Endothelial cell of umbilical vein (primary cell): ENCODE results near the gene SPACA4. TPM values are rescaled to one million over a fixed set of nuclear protein-coding genes. Genes with fewer than 3 reads are reported as not detected.

ENCODE experiments used
- BruUV-seq: library from RNA; stranded (reverse); fragments of 400-500 nt; replicated peaks from 2 replicates; lab custom pipeline; 2021; lab: Mats Ljungman, UMichigan
- CTCF ChIA-PET: fragments of 300-600, 350-600 bp; sonication (Branson Sonifier 250); formaldehyde crosslinking; loops from one replicate; lab custom pipeline; 2021; ENCODE audit warnings: antibody characterized with exemption, inconsistent platforms; lab: Charles Lee
- POLR2A ChIA-PET: fragments of 300-600, 350-600 bp; sonication (Branson Sonifier 250); formaldehyde crosslinking; loops from one replicate; lab custom pipeline; 2021; ENCODE audit warnings: antibody characterized with exemption, inconsistent platforms; lab: Charles Lee
- DNase-seq: peaks from one replicate; pipeline ENCODE4 v3.0.0-alpha.2; 2011; ENCODE audit warnings: low read depth, low spot score
- FAIRE-seq: peaks from 2 replicates; lab custom pipeline; 2011; peaks lifted over from hg19 to GRCh38; lab: Jason Lieb, UNC
- H2AFZ ChIP-seq: 2 replicates; pipeline ENCODE4 v1.6.0; 2012; ENCODE audit warnings: low read depth, low read length, control low read depth, inconsistent platforms
- H3K27ac ChIP-seq: 2 replicates; pipeline ENCODE4 v1.5.1; 2011; ENCODE audit warnings: low read depth, mild to moderate bottlenecking, control low read depth, low read length, moderate library complexity; ENCODE audit not compliant: insufficient read depth
- H3K27me3 ChIP-seq, 2 experiments: 2 replicates each; pipeline versions ENCODE4 v1.6.0 to v1.6.1; 2011; ENCODE audit warnings: low read length in 2 of 2, mixed read lengths in 1 of 2; ENCODE audit not compliant: control insufficient read depth in 2 of 2, insufficient read depth in 2 of 2
- H3K36me3 ChIP-seq, 2 experiments: 2 replicates in 1 of 2; 3 replicates in 1 of 2; pipeline ENCODE4 v1.5.1; 2011; ENCODE audit warnings: low read length in 2 of 2, mild to moderate bottlenecking in 1 of 2, moderate library complexity in 1 of 2; ENCODE audit not compliant: control insufficient read depth in 2 of 2, insufficient read depth in 2 of 2; ENCODE audit errors: extremely low read depth in 1 of 2
- H3K4me1 ChIP-seq: 3 replicates; pipeline ENCODE4 v1.5.1; 2011; ENCODE audit warnings: mild to moderate bottlenecking, low read length; ENCODE audit not compliant: control insufficient read depth, insufficient read depth; ENCODE audit errors: extremely low read depth
- H3K4me2 ChIP-seq: 2 replicates; pipeline ENCODE4 v1.6.1; 2011; ENCODE audit warnings: low read length, control low read depth, mixed read lengths; ENCODE audit not compliant: insufficient read depth
- H3K4me3 ChIP-seq, 3 experiments: fragments of 200-600 bp in 1 of 3; sonication (generic), shearing (Covaris generic) in 1 of 3; replicated peaks in 1 of 3; 2 replicates each; pipeline ENCODE4 v1.5.1; 2011 to 2016; ENCODE audit warnings: control low read depth in 3 of 3, low read length in 3 of 3, mild to moderate bottlenecking in 2 of 3, inconsistent platforms in 1 of 3, low read depth in 1 of 3, moderate library complexity in 1 of 3; ENCODE audit not compliant: insufficient read depth in 1 of 3
- H3K79me2 ChIP-seq: 2 replicates; pipeline ENCODE4 v1.6.0; 2012; ENCODE audit warnings: low read length, inconsistent platforms; ENCODE audit not compliant: control insufficient read depth, insufficient read depth
- H3K9ac ChIP-seq: replicated peaks from 2 replicates; pipeline ENCODE3; 2011; ENCODE audit warnings: low read length, control low read depth; ENCODE audit not compliant: insufficient read depth; ENCODE audit errors: extremely low read depth
- H3K9me1 ChIP-seq: replicated peaks from 3 replicates; pipeline ENCODE4 v1.6.0; 2011; ENCODE audit warnings: mild to moderate bottlenecking, low read length; ENCODE audit not compliant: control insufficient read depth, insufficient read depth; ENCODE audit errors: extremely low read depth
- H3K9me3 ChIP-seq: replicated peaks from 2 replicates; pipeline ENCODE4 v1.5.1; 2012; ENCODE audit warnings: low read length, inconsistent platforms; ENCODE audit not compliant: control insufficient read depth, insufficient read depth
- H4K20me1 ChIP-seq: replicated peaks from 2 replicates; pipeline ENCODE3; 2011; ENCODE audit warnings: mild to moderate bottlenecking, low read length; ENCODE audit not compliant: control insufficient read depth, insufficient read depth; ENCODE audit errors: extremely low read depth
- CTCF ChIP-seq, 2 donors: IDR thresholded peaks; 1 replicate in 1 of 2; 2 replicates in 1 of 2; pipeline ENCODE4 v1.5.1; 2011; ENCODE audit warnings: low read length in 2 of 2, mild to moderate bottlenecking in 2 of 2, moderate library complexity in 2 of 2, control low read depth in 1 of 2, inconsistent platforms in 1 of 2, low read depth in 1 of 2; ENCODE audit not compliant: insufficient read depth in 1 of 2; ENCODE audit errors: extremely low read depth in 1 of 2
- EZH2 ChIP-seq: IDR thresholded peaks from 2 replicates; pipeline ENCODE4 v1.6.1; 2012; ENCODE audit warnings: borderline replicate concordance, low read depth, mild to moderate bottlenecking, moderate library complexity, low read length, inconsistent platforms; ENCODE audit not compliant: severe bottlenecking
- FOS ChIP-seq: IDR thresholded peaks from 2 replicates; pipeline ENCODE4 v1.6.1; 2011; ENCODE audit warnings: mild to moderate bottlenecking, low read length, moderate library complexity, borderline replicate concordance; ENCODE audit not compliant: insufficient read depth
- GATA2 ChIP-seq: IDR thresholded peaks from 2 replicates; pipeline ENCODE4 v1.7.0; 2011; ENCODE audit warnings: low read depth, mild to moderate bottlenecking, moderate library complexity, mixed read lengths, low read length; ENCODE audit not compliant: insufficient read length, insufficient read depth
- JUN ChIP-seq: IDR thresholded peaks from 2 replicates; pipeline ENCODE4 v1.6.1; 2011; ENCODE audit warnings: borderline replicate concordance, low read depth; ENCODE audit not compliant: insufficient read length, insufficient read depth
- MAX ChIP-seq: IDR thresholded peaks from 2 replicates; pipeline ENCODE4 v1.6.1; 2011; ENCODE audit not compliant: insufficient read depth, insufficient read length
- MYC ChIP-seq: IDR thresholded peaks from one replicate; pipeline ENCODE4 v1.6.1; 2011; ENCODE audit warnings: mild to moderate bottlenecking, low read depth, low read length
- POLR2A ChIP-seq: IDR thresholded peaks from 2 replicates; pipeline ENCODE4 v1.6.1; 2012; ENCODE audit warnings: low read depth, mild to moderate bottlenecking, control low read depth, low read length
- POLR2AphosphoS5 ChIP-seq: IDR thresholded peaks from 2 replicates; pipeline ENCODE4 v1.6.1; 2012; ENCODE audit warnings: low read depth, mild to moderate bottlenecking, control low read depth, low read length, moderate library complexity; ENCODE audit not compliant: insufficient read depth
- dilution Hi-C: fragments of 300-500 bp; cut with MboI; formaldehyde crosslinking; loops from one replicate; pipeline ENCODE4 v1.15.0; 2019; ENCODE audit warnings: low sequenced_read_pairs; ENCODE audit not compliant: extremely low pct_ligation_motif_present
- intact Hi-C: fragments of 100-400 bp; cut with micrococcal nuclease; formaldehyde crosslinking; loops from one replicate; pipeline ENCODE4 v1.10.0; 2022
- polyA plus RNA-seq, 4 experiments: library from polyadenylated mRNA; depleted of rRNA in 3 of 4; stranded (reverse) in 3 of 4; unstranded in 1 of 4; fragments of >200 nt; gene quantifications; 2 replicates each; pipeline versions ENCODE4 v1.2.1 to v1.2.3, GENCODE V29; 2011 to 2012; ENCODE audit warnings: missing spikeins in 1 of 4
- total RNA-seq: library from RNA; stranded (reverse); gene quantifications from 2 replicates; pipeline ENCODE4 v1.2.3, GENCODE V29; 2021

Gene SPACA4
- total and polyA plus RNA-seq, 2 donors (not counting 3 experiments of a cell fraction or from before 2014, with no cell fraction given): not detected

GRCh38 chr19:48618916-48619691 lies 12.6 kb downstream of the SPACA4 start, which contains the start of the genes RPL18 and SPHK2:
Gene RPL18 (minus strand): TSS chr19:48619178. CDS start chr19:48619143, 35 bp downstream.
Gene SPHK2 (plus strand): TSS chr19:48619506. CDS start chr19:48620515, 1,009 bp downstream.
- H4K20me1 ChIP-seq: no peaks in the 10 kb centered on the region
- intact Hi-C loops: loop anchor here (1.0 kb wide), 1 partner anchor 18 kb away; the partner anchor contains the start of gene DBP

More at GRCh38 chr19:48618916-48619691, 12.6 kb downstream of the SPACA4 start, which contains the start of the genes RPL18 and SPHK2:
- BruUV-seq: no TSS peak
- Histone ChIP-seq H3K27ac (peak within 1 kb of the TSS; percentile 86), H3K9me1 (no peaks in the 10 kb centered on the region), H2AFZ (peak within 1 kb of the TSS; percentile 81), H3K36me3 (peaks cover 19 to 24% of the 10 kb centered on the region in 2 experiments), H3K9me3 (no peaks in the 10 kb centered on the region), H3K9ac (peak within 1 kb of the TSS; percentile 99), H3K79me2 (peaks cover 38% of the 10 kb centered on the region), H3K4me2 (peak within 1 kb of the TSS; percentile 99), H3K4me3 (peak within 1 kb of the TSS; percentile 85 to 99 (median 96)), H3K27me3 (no peaks in the 10 kb centered on the region), H3K4me1 (peaks cover 31% of the 10 kb centered on the region)
- POLR2A ChIA-PET: interaction anchor here (0.5 to 1.6 kb wide), 13 partner anchors 10 to 374 kb away, joined by 3 to 15 read pairs (median 4); partner anchors contain the start of genes GYS1 and RUVBL2
- FAIRE-seq: peak; percentile 99
- CTCF ChIA-PET: interaction anchor here (0.7 to 1.4 kb wide), 4 partner anchors 10 to 27 kb away, joined by 3 to 12 read pairs (median 4); partner anchors contain the start of gene CA11
- dilution Hi-C loops: no loop called here
- DNase-seq: peak; percentile 100
- TF ChIP-seq JUN: peak; percentile 2
- peak; percentile 59 for TF ChIP-seq MAX
- peak; percentile 98 for TF ChIP-seq POLR2AphosphoS5
- TF ChIP-seq FOS: peak; percentile 18
- peak; percentile 47 for TF ChIP-seq MYC
- no peak for TF ChIP-seq EZH2
- peak; percentile 96 for TF ChIP-seq POLR2A
- TF ChIP-seq CTCF (IDR thresholded peaks at IDR 0.05; ENCODE audit: extremely low read depth in 1 of 2, insufficient read depth in 1 of 2, low read depth in 1 of 2, low read length in 2 of 2): no peak
- peak; percentile 23 for TF ChIP-seq GATA2
